Stimulated activated CD4-positive, alpha-beta T cell treated with anti-CD3 and anti-CD28 coated beads, Interleukin-15, amount 100 ng/mL, for 1 hour (primary cell): Measurements from ENCODE around the gene CELF4.

Experiments used
- DNase-seq, 2 donors: peaks; one replicate each; pipeline ENCODE4 v3.0.0-alpha.2; 2020; ENCODE audit warnings: low read depth in 1 of 2, low spot score in 1 of 2

Gene CELF4

DNA sequence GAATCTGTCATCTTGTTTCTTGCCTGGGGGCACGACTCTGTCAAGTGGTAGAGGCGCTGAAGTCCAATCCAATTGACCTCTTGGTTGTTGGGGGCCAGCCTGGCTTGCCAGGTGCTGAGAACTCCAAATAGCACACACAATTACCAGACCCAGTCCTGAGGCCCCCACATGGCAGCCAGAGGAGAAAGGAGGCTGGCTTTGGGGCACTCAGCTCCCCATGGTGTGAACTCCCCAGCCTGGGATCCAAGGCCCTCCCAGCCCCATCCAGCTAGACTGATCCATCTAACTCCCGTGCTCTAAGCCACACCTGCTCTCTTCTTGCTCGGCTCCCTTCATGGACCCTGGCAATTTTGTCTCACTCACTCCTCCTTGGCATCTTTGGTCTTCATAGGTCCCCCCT is 170.0 kb downstream of the CELF4 start:
- DNase-seq = no peak

DNA sequence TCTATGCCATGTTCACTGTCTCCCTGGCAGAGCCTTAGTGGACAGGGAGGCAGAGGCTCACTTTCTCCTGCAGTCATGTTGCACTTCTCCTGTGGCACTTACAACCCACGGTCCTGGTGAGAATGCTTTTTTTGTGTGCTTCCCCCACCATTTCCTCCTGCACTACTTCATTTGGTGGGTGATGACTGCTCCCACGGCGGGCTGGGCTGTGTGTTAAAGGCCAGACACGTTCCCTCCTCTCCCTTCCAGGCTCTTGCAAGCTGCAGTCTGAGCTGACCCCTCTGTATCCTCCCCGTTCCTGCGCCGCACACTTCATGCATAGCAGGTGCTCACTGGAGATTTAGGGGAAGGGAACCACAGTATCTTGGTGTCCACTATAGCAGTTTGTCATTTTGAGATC is 170.5 kb downstream of the CELF4 start:
- no peak for DNase-seq

- DNase-seq = no peak
These were observed 171.0 kb downstream of the CELF4 start for GRCh38 chr18:37394610-37394965.

DNA sequence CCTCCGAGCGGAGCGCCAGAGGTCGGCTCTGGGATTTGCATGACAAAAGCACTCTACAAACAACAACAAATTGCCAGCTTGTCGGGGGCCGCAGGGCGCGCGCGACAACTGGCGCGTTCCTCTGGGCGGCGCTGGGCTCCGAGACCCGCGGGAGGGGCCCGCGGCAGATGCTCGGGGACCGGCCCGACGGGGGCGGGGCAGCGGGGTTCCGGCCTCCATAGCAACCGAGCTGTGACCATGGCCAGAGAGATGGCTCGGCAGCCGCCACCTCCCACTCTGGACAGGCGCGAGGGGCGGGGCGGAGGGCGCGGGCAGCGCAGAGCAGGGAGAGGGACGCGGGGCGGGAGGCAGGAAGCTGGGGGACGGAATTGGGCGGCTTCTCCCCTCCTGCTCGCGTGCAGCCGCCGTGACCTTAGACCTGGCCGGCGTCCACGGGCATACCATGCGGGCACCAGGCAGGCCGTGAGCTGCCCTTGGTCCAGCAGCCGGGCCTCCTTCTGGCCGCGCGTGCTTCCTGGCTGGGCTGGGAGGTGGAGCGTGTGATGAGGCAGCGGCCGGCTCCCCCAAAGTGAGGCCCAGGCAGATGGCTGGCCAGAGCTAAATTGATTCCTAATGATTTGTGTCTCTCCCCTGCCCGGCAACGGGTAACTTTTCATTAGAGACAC is 171.5 kb downstream of the CELF4 start:
- DNase-seq = no peak

DNA sequence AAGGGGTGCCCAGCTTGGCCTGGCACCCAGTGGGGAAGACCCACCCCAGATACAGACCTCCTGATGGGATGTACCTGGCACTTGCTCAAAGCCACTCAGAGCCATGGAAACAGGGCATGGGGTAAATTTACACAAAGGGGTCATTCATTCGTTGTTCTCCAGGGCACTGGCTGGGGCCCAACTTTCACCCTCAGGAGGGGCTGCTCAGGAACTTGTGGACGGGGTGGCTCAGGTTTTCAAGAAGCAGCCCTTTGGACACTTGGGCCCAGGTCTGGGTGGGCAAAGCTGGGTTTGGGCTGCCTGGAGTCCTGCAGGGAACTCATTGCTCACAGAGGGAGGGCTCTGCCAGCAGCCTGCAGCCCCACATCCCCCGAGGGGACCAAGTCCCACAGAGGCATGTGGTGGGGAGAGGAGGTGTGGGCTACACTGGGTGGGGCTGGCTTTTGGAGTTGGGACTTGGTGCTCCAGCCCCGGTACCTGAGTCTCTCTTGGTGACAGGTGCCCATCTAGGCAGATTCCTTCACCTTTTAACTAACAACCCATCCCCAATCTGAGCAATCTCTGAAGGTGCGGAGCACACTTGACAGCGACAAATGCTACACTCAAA is 172.3 kb downstream of the CELF4 start:
- no peak for DNase-seq

DNA sequence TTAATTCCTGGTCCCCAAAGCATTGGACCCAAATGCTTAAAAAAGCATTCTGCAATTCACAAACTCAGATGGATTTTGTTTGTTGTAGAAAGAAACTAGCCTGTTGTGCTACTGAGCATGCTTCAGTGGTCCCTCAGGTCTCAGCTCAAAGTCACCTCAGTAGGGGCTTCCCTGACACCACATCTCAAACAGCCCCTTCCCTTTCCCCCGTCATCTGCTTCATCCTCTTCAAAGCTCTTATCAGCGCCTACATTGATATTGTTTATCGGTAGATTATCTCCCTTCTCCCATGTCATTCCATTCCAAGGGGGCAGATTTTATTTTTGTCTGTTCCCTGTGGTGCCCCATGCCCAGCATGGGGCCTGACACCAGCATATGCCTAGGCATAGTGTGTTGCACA is 172.9 kb downstream of the CELF4 start:
- DNase-seq = no peak

- DNase-seq = no peak
These were observed 173.7 kb downstream of the CELF4 start for GRCh38 chr18:37391698-37392548.

GRCh38 chr18:37391156-37391555 is 174.4 kb downstream of the CELF4 start:
- DNase-seq = no peak

DNA sequence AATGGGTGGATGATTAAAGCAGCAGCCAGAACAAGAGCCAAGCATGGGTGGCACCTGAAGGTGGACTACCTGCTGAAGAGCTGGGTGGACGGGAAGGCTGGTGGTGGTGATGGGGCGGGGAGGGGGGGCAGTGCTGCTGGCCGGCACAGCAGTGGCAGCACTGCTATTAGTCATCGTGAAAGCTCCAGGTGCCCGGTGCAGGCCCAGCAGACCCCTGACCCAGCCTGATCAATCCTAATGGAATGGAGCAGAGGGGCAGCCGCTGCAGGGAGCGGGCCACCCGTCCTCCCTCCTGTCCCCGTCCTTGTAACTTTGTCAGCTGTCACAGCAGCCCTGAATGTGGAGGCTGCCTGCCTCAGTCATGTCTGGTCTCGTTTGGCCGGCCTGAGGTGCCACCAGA is 174.9 kb downstream of the CELF4 start:
- no peak for DNase-seq

DNA sequence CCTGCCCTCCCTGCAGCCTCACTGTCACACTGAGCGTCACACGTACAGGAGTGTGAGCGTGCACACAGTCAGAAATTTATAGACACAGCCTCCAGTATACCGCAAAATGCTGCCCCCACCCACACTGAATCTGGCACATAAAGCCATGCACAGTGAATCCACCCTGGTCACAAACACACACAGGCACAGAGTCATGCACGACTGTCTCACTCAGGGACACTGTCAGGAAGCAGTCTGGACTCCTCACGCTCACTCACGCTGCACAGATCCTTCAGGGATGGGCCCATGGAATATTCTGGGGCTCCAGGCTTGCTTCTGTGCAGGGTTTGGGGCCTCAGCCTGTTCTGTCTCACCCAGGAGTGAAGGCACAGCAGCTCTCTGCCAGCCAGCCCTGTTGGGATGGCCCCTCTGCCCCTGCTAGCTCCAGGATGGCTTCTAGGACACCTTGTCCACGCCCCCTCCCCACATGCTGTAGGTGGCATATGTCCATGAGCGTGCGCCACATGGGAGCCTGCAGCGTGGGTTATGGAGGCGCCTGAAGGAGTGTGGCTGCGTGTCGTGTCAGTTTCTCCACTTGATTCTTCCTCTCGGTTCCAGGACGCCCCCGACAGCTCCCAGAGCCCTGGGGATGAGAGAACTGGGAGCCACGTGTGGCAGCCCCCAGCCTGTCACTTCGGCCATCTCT is 175.8 kb downstream of the CELF4 start:
- no peak for DNase-seq

GRCh38 chr18:37389041-37389440 is 176.6 kb downstream of the CELF4 start:
- DNase-seq = no peak

GRCh38 chr18:37388413-37388812 is 177.2 kb downstream of the CELF4 start:
- DNase-seq = no peak

- no peak for DNase-seq
These were observed 179.5 kb downstream of the CELF4 start for GRCh38 chr18:37385846-37386778.

DNA sequence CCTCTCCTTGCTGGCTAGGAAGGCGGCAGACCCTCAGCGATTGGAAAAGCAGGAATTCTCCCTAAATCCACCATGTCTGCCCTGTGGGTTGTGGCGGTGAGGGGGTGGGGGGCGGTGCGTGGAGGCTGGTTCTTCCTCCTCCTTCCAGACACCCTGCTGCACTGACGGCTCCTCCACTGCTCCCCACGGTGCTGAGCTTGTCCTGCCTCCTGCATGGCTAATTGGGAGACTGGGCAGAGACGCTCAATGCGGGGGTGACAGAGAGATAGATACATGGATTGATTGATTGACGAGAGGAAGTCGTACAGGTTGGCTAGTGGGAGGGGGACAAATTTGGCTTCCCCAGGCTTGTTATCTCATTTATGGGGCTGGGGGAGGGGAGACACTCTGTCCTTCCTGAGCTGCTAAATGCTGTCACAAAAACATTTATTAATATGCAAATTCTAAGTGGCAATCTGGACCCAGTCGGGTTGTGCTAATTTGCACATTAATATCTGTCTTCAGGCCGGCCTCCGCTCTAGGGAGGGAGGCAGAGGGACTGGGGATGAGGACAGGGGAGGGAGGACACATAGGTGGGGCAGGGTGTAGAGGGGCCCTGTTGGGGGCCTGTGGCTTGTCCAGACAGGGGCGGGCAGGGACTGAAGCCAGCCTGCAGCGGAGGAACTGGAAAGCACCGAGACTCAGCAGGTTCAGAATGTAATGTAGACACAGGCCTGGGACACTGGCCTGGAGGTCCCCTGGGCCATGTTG is 181.6 kb downstream of the CELF4 start:
- DNase-seq = no peak

DNA sequence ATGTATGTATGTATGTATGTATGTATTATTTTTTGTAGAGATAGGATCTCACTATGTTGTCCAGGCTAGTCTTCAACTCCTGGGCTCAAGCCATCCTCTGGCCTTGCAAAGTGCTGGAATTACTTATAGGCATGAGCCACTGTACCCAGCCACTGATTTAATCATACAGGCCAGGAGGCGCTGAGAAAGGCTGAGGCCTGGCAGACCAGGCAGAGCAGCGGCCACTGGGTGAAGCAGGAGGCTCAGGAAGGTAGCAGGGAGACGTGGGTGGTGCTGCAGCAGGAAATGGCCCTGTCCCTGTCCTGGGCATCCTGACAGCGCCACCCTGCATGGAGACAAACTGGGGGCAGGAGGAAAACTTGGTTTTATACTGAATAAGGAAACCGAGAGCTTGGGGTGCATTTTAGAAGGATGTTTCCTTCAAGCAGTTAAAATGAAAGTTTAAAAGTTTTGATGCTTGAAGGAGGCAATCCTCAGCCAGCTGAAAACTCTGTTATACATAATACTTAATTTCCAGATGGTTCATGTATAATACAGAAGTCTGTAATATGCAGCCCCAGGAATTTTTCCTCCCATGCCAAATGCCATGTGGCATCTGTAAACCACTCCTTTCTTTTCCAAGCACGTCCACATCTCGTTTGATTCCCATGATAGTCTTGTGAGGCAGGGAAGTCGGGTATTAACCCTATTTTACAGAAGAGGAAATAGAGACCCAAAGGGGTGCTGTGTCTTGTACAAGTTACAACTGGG is 182.4 kb downstream of the CELF4 start:
- DNase-seq = no peak

- DNase-seq = no peak
These were observed 184.0 kb downstream of the CELF4 start for GRCh38 chr18:37381554-37381953.

DNA sequence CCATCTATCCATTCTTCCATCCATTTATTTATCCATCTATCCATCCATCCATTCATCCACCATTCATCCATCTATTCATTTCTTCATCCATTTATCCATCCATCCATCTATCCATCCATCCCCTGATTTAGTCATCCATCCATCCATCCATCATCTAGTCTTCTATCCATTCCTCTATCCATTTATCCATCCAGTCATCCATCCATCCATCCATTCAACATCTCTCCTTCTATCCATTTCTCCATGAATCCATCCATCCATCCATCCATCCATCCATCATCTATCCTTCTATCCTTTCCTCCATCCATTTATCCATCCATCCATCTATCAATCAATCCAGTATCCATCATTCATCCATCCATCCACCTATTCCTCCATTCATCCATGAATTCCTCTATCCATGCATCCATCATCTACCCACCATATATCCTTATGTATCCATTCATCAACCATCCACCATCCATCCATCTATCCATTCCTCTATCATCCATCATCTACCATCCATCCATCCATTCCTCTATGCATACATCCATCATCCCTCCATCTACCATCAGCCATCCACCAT is 185.0 kb downstream of the CELF4 start:
- DNase-seq = no peak

- DNase-seq = no peak
These were observed 187.1 kb downstream of the CELF4 start for GRCh38 chr18:37378336-37379010.
